HL-60 (cell line): ENCODE data around the gene OARD1.

Experiments
- DNase-seq, 2 experiments: peaks; one replicate each; pipeline ENCODE4 v3.0.0-alpha.2; 2010 to 2020; ENCODE audit warnings: low read depth in 1 of 2, low spot score in 1 of 2
- H3K27ac ChIP-seq: fragments of 250-450 bp; sonication (Bioruptor Pico); replicated peaks from 2 replicates; pipeline ENCODE4 v1.5.1; 2020; ENCODE audit warnings: mild to moderate bottlenecking, moderate library complexity
- H3K27me3 ChIP-seq: fragments of 250-450 bp; sonication (Bioruptor Pico); 2 replicates; pipeline ENCODE4 v1.5.1; 2021; ENCODE audit warnings: mild to moderate bottlenecking, moderate library complexity; ENCODE audit not compliant: insufficient read depth, poor library complexity, severe bottlenecking
- H3K4me3 ChIP-seq: replicated peaks from 2 replicates; pipeline ENCODE4 v1.5.1; 2011; ENCODE audit warnings: mild to moderate bottlenecking, control low read depth, low read length; ENCODE audit not compliant: insufficient read depth
- CTCF ChIP-seq: IDR thresholded peaks from one replicate; pipeline ENCODE4 v1.5.1; 2011; ENCODE audit warnings: low read length, control low read depth, inconsistent platforms; ENCODE audit not compliant: insufficient read depth
- GABPA ChIP-seq: IDR thresholded peaks from 2 replicates; pipeline ENCODE4 v1.6.1; 2012; ENCODE audit warnings: low read depth
- POLR2AphosphoS5 ChIP-seq: IDR thresholded peaks from 2 replicates; pipeline ENCODE4 v1.6.1; 2012; ENCODE audit warnings: low read depth
- REST ChIP-seq: IDR thresholded peaks from 2 replicates; pipeline ENCODE4 v1.6.1; 2012; ENCODE audit warnings: low read depth; ENCODE audit not compliant: insufficient replicate concordance
- SPI1 ChIP-seq: IDR thresholded peaks from 2 replicates; pipeline ENCODE4 v1.6.1; 2012; ENCODE audit warnings: low read depth, mild to moderate bottlenecking, borderline replicate concordance

OARD1 gene

GRCh38 chr6:41090841-41091761, 18.9 kb upstream of the OARD1 start:
- H3K27ac ChIP-seq = no peak overlapping the region
- H3K27me3 ChIP-seq = no peaks in the 10 kb centered on the region
- H3K4me3 ChIP-seq = no peak overlapping the region
- TF ChIP-seq REST (no peak), CTCF (no peak), SPI1 (no peak), GABPA (no peak), POLR2AphosphoS5 (no peak)
- no peak for DNase-seq

- Histone ChIP-seq H3K4me3 (no peak overlapping the region), H3K27ac (no peak overlapping the region), H3K27me3 (no peaks in the 10 kb centered on the region)
- TF ChIP-seq SPI1 (no peak), POLR2AphosphoS5 (no peak), CTCF (no peak), GABPA (no peak), REST (no peak)
- DNase-seq = no peak
Measured at GRCh38 chr6:41088451-41088850, 16.3 kb upstream of the OARD1 start.

- no peak for DNase-seq
- Histone ChIP-seq H3K27ac (no peak overlapping the region), H3K4me3 (no peak overlapping the region), H3K27me3 (no peaks in the 10 kb centered on the region)
- no peak for TF ChIP-seq REST
- no peak for TF ChIP-seq GABPA
- TF ChIP-seq SPI1 = no peak
- TF ChIP-seq CTCF = no peak
- TF ChIP-seq POLR2AphosphoS5 = no peak
Measured at GRCh38 chr6:41085182-41085581, 13.0 kb upstream of the OARD1 start.
